HG03097 (cell line): ENCODE measurements around the gene INTS13.
"Not testable (repeated sequence)": the region's sequence is repeated elsewhere in the genome, so short reads cannot be mapped to it uniquely, and the experiment has no call there.

Source experiments
- ATAC-seq: cut with Tn5 transposase; IDR thresholded peaks from one replicate; pipeline ENCODE4 v1.9.1; 2021; ENCODE audit not compliant: unreplicated experiment, low FRiP score

Gene INTS13

DNA sequence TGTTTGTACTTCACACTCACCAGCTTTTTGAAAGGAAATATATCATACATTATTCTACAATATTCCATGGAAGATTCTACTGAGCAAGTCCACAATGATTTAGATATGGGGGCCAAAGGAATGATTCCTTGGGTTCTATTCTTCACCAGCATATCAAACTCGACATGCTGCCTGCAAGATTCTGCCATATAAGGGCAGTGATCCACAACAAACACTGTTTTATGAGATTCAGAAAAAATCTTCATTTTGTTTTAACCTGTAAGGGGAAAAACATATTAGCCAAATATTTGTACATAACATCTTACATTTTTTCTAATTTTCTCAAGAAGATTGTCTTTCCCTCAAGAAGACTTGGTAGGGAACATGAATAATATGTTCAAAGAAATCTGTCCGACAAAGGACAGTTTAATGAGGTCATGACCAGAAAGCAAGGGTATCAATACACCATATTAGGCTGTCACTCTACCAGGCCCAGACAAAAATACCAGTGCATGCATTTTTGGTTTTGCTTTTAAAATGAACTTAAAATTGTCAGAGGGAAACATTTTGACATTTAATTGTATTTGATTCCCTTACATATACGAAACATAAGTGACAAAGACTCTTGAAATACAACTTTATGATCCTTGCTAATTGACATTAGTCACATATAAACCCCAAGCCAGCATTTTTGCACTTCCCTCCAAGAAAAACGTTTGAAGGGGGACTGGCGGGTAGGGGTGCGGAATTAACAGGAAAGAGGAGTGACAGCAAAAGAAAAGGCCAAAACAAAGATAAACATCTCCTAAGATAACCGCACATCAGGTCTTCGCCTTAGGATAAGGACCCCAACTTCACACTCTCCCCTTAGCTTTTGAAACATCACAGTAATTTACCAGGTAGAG lies 980 bp downstream of the INTS13 start:
- no peak for ATAC-seq

DNA sequence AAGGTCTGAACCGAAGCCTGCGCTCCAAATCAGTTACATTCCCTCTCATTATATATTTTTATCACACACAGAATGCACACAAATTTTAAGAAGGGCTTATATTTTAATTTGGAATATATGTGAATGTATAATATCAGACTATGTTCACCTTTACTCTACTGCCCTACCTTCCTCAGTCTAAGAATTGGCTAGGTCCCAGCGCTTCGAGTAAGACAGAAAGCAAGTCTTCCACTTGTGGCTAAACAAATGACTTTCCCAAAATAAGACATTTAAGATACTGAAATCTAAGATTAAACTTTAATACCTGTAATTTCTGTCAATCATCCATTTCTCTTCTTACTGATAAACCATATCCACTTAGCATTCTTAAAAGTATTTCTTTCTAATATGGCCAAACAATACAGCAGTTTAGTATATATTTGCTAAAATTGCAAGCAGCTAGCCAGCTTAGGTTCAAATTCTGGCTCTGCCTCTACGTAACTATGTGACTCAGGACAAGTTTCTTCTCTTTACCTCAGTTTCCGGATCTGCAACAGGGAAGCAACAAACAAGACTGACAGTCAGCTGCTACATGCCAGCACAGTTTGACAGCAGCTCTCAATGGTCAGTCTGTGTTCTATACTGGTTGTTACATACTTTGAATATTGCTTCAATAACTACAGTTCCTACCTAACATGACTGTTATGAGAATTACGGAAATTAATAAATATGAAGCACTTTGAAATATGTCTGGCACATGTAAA lies 2.0 kb downstream of the INTS13 start:
- ATAC-seq: no peak

DNA sequence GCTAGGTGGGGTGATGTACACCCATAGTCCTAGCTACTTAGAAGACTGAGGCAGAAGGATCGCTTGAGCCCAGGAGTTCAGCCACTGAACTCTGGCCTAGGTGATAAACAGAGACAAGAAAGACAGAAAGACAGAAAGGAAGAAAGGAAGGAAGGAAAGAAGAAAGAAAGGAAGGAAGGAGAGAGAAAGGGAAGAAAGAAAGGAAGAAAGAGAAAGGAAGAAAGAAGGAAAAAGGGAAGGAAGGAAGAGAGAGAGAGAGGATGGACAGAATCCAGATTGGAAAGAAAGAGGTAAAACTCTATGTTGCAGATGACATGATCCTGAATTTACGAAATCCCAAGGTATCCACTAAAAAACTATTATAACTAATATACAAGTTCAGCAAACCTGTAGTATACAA lies 8.2 kb downstream of the INTS13 start:
- no peak for ATAC-seq

DNA sequence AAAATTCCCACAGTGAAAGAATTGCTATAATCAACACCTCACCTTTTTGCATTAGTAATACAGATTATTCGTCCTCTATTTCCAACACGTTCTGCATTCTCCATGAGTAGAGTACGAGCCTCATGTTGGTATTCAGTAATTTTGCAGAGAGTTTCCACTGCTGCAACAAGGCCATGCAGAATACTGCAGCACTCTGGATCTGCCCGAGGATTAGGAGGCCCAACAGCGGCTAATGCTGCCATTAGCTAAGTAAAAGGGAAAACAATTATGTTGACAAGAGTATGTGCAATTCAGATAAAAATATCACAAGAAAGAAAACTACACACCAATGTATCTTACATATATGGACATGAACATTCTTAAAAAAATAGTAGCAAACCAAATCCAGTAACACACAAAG lies 9.1 kb downstream of the INTS13 start:
- no peak for ATAC-seq

DNA sequence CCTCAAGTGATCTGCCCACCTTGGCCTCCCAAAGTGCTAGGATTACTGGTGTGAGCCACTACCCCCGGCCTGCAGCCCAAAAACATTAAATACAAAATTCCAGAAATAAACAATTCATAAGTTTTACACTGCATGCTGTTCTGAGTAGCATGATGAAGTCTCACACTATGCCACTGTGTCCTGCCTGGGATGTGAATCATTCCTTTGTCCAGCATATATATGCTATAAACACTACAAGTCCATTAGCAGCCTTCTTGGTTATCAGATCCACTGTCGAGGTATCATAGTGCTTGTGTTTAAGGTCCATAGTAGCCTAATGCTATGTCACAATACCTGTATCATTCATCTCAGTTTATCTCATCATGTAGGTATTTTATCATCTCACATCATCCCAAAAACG lies 15.9 kb downstream of the INTS13 start:
- ATAC-seq: no peak

DNA sequence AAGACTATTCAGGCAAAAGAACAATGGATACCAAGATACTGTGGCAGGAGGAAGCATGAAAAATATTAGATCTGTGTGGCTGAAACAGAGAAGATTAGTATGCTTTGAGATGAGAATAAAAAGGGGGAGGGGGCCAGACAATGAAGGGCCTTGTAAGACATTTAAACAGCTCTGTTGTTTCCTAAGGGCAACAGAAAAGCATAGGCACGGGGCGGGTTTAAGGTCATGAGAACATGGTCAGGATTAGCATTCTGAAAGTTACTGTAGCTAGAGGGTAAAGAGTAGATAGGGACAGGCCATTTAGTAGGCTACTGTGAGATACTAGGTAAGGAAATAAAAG lies 18.6 kb downstream of the INTS13 start:
- ATAC-seq: no peak

DNA sequence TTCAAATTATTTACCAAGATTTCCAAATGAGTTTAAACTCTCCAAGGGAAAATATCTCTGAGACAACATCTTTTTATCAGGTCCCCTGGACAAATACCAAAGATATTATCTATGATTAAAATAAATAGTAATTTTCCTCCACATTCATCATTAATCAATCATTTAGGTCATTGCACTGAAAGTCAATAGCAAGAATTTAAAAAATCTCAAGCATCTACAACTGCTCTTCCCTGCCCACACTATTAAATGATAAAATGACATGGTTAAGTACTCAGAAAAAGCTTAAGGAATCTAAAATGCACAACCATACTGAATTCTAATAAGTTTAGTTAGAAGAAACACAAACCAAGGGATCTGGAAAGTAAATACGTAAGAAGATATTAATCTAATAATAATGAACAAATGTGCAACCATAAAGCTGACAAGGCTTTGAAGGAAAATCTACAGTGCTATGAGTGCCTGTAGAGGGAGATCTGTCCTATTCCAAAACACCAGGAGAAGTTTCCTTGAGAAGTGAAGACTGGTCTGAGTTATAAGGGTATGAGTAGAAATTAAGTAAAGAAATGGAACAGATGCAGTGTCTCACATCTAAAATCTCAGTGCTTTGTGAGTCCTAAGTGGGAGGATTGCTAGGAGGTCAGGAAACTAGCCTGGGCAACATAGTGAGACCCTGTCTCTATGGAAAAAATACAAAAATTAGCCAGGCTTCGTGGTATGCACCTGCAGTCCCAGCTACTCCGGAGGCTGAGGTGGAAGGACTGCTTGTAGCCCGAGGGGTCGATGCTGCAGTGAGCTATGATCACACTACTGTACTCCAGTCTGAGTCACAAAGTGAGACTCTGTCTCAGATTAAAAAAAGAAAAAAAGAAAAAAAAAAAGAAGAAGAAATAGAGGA lies 19.2 kb downstream of the INTS13 start:
- no peak for ATAC-seq

DNA sequence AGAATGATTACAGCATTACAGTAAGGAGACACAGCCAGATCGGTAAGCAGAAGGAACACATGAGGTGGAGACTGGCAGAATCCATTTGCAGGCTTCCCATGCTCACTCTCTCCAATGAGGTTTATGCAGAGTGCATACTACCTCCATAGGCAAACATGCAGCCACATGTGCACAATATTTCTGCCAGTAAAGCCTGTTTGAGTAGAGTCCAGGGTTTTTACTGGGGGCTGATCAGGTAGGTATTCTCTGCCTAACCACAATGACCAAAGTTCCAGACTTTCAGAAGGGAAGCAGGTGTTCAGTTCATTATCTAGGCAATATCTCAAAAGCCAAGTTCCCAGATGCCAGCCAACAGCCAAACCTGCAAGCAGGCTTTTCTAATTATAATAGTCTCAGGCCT lies 31.1 kb downstream of the INTS13 start:
- ATAC-seq: no peak

DNA sequence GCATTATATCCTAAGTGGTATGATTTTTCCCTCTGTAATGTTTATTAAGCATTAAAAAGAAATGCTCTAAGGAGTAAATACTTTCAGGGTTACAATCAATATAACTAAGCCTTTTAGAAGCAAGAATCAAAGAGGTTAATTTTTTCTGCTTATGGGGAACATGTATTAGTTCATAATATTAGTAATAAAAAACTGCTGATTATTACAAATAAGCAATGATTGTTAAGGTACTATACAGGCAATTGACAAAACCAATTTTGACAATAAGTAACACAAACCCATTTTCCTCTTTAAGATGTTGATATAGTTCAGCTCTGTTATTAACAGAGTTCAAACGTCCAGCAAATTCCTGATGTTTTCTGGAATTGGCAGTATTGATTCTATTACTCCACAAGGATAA lies 31.8 kb downstream of the INTS13 start:
- no peak for ATAC-seq

DNA sequence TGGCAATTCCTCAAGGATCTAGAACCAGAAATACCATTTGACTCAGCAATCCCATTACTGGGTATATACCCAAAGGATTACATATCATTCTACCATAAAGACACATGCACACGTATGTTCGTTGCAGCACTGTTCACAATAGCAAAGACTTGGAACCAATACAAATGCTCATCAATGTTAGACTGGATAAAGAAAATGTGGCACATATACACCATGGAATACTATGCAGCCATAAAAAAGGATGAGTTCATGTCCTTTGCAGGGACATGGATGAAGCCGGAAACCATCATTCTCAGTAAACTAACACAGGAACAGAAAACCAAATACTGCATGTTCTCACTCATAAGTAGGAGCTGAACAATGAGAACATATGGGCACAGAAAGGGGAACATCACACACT lies 34.4 kb downstream of the INTS13 start:
- ATAC-seq: not testable (repeated sequence)

DNA sequence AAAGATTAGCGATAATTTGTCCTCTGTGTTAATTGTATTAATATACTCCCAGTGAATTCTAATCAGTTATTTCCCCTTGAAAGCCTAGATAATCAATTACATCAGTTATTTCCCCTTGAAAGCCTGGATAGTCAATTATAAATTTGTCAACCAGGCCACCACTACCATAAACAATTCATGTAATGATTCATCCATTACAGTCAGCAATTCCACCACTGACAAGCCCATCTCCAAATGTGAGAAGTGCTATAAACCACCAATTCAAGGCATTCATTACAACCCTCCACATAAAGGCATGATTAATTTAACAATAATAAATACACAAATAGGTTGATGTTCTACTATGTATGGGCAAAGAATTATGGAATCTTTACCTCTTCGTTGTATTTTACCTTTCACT lies 40.9 kb downstream of the INTS13 start:
- ATAC-seq: no peak

DNA sequence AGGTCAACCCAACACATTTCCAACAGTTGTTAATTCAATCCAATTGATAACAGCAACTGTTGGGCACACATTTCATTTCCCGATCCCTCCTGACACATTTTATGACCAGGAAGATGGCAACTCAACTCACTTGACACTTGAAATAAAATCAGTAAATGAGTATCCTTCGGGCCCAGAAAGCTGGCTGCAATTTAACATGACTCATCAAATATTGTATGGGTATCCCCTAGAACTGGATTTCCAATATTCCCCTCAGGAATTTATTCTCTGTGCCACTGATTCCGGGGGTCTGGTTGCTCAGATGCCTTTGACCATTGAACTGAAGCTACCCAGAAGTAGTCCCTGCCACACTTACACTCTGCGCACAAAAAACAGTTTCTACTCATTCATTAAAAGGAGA lies 42.1 kb downstream of the INTS13 start:
- no peak for ATAC-seq

DNA sequence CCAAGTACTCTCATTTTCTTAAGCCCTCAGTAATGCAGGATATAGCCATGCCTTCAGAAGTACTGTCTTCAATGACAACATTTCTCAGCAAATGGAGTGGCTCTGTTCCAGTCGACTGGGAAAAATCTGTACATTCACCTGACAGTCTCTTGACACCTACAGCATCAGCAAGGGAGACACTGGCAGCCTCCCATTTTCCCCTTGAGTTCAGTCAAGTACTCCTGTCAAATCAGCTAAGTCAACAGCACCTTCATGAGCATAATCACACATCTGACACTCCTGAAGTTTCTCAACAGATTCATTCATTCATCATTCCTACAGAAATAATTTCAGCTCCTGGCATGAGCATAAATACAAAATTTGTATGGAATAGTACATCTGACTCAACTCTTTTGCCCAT lies 46.1 kb downstream of the INTS13 start:
- ATAC-seq: no peak

DNA sequence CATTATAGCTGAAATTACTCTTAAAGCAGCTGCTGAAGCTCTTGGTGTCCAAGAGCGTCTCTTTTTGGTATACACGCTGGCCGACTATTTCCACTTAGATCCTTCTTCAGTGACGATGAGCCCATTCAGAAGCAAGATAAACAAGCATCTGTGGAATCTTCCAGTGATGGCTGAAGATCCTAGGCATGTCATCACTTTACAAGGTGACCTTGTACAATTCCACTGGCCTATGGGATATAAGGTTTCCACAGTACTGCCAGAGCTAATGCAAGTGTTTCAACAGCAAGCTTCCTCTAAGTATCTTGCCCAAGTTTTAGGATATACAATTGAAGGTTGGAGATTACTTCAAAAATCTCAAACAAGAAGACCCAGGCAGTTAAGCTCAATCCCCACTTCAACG lies 47.0 kb downstream of the INTS13 start:
- no peak for ATAC-seq

DNA sequence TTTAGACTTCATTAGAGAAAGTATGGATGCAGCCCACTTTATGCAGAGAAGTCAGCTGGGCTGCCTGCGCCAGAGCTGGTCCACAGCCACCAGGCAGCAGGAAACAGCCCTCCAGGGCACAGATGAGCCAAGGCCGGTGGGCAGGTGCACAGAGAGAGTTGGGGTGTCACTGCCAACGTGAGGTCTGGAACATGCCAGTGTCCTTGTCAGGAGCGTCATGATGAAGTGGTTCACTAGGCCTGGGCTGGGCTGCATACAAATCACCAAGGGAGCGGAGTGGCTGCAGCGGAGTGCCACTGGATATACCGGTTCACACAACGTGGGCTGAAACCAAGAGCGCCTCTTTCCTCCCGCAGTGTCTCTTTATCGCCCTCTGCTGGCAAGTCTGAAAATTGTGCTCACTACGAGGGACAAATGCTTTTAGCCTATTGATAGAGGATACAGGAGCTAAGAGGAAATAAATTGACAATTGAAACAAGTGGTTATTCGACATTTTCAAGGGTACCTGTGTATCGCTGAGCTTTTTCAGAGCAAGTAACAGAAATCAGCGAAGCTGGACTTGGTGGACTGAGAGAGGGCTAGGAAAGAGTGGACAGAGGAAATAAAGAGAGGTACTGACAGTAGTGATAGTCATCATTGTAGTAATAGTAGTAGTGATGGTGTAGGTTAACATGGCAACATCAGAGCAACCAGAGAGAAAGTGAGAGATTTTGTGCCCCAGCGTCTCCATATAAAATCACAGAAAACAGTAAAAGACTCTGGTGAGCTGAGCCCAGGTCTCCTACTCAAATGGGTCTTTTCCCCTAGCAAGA lies 52.8 kb downstream of the INTS13 start:
- peak; percentile 81 for ATAC-seq

DNA sequence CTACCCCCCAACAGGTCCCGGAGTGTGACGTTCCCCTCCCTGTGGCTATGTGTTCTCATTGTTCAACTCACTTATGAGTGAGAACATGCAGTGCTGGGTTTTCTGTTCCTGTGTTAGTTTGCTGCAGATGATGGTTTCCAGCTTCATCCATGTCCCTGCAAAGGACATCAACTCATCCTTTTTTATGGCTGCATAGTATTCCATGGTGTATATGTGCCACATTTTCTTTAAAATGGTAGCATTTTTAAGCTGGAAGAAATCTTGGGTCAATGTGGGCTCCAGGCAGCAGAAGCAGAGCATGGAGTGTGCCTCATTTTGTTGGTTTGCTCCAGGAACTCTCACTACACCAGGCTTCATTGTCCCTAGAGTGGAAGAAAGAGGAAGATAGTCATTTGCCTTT lies 57.2 kb downstream of the INTS13 start:
- ATAC-seq: no peak

DNA sequence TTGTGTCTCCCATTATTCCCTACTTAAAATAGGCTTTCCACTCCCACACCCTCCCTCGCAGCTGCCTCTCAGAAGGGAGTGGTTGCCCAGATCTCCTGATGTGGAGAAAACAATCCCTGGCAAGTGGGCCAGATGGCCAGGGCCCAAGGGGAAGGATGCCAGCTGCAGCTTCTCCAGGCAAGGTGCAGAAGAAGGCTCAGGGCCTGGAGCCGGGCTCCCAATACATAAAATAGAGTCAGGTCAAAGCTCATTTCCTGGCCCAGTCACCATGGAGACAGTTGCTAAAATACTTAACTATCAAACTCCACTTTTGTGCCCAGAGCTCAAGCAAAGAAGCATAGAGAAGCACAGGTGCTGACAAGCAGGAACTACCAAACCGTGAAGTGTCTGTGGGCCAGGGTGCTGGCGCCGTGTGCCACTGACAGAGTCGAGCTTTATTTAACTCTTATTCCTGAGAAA lies 59.1 kb downstream of the INTS13 start:
- ATAC-seq: peak; percentile 69

DNA sequence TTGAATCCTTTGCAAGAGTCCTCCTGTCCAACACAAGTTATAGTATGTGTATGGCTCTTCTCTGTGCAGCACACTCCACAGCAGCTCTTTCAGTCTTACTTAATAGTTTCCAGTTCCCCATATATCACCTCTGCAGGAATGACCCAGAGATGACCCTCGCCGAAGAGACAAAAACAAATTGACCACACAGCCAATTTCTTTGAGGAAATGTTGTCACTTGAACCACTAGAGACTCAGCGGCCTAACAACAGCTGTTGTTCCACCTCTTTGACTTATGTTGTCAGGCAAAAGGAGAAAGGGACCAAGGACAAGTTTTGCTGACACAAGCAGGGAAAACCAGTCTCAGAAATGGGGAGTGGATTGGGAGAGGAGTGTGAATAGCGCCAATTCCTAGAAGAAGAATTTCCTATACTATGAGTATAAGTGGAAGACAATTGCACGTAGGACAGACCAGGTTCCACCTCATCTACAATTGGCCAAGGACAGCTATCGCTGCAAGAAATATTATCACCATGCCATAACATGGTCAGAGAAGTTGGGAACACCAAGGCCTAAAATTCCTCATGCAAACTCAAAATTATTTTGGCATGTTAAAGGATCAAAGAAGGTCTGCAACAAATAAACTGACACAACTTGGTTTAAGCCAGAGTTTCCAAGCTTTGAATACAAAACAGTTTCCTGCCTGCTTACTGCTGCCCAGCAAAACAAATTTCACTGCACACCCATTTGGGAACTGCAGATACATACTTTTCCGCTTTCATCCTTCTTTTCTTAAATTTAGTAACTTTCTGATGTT lies 63.1 kb downstream of the INTS13 start:
- no peak for ATAC-seq

DNA sequence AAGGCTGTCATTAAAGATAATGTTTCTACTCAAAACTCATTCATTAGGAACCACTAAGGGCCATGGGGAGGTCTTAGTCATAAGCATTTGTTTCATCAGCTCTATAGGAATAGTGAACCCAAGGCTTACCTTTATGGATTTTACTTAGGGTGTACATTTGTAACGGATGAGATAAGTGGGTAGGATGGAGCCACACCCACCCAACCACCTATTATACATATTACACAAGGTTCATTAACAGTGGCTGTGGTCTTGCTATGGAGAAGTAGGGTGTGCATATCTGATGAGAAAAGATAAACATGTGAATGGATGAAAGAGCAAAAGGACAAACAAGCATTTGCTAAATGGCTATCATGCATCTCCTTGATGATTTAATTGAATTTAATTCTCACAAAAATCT lies 65.2 kb downstream of the INTS13 start:
- no peak for ATAC-seq
